ENCODE measurements around the gene RC3H1.
"Not testable (repeated sequence)": the region's sequence is repeated elsewhere in the genome, so short reads cannot be mapped to it uniquely, and the experiment has no call there.

Gene RC3H1

DNA sequence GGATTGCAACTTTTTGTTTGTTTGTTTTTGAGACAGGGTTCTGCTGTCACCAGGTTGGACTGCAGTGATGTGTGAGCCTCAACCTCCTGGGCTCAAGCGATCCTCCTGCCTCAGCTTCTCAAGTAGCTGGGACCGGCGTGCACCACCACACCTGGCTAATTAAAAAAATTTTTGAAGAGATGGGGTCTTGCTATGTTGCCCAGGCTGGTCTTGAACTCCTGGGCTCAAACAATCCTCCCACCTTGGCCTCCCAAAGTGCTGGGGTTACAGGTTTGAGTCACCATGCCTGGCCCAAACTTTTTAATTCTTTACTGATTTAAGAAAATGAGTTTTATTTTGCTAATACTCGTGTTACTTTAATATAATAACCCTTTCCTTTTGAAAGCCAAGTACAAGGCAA is 73.6 kb downstream of the RC3H1 start:
- no peak for DNase-seq (ENCODE audit: low spot score)
- no peak for TF ChIP-seq CTCF (IDR thresholded peaks at IDR 0.05; ENCODE audit: extremely low read depth, missing control alignments)

DNA sequence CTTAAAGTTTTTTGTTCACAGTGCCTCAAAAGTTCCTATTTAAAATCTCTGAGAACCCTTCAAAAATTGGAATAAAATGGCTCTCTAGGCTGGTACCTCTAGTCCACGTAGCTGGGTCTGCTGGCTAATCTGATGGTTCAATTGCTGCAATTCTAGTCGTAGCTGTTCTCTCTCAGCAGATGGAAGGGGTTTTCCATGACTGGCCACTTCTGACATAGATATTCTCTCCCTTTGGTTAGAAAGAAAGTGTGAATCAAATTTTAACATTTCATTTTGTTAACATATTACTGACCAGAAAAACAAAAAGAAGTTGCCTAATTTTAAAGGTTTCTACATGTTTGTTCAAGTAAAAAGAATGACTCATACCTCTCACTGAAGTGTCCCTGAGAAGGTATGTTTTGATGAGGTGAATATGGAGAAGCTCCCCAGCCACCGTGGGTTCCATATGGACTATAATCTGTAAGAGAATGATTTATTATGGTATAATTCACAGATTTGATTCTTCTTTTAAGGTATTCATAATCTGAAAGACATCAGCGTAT is 75.7 kb downstream of the RC3H1 start:
- no peak for DNase-seq (ENCODE audit: low spot score)
- no peak for TF ChIP-seq CTCF (IDR thresholded peaks at IDR 0.05; ENCODE audit: extremely low read depth, missing control alignments)

- no peak for TF ChIP-seq CTCF (IDR thresholded peaks at IDR 0.05; ENCODE audit: extremely low read depth, missing control alignments)
- DNase-seq (ENCODE audit: low spot score) = peak; percentile 10
These were observed 85.1 kb downstream of the RC3H1 start for GRCh38 chr1:173937062-173937461.

DNA sequence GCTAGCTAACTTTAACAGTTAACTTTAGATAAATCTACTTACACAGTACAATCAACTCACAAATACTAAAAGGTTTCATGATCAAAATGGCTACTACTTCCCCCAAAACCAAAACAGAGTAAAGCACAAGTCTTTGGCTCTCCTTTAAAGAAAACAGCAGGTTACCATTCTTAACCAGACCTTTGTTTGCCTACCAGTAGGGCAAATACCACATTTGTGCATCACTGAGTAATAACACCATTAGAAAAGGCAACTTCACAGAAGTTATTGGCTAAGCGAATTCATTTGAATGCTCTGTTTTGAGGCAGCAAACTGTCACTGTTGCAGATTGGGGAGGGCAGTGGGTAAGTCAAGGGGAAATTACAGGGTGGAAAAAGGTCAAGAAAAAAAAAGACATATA is 87.7 kb downstream of the RC3H1 start:
- no peak for DNase-seq (ENCODE audit: low spot score)
- TF ChIP-seq CTCF (IDR thresholded peaks at IDR 0.05; ENCODE audit: extremely low read depth, missing control alignments) = no peak

DNA sequence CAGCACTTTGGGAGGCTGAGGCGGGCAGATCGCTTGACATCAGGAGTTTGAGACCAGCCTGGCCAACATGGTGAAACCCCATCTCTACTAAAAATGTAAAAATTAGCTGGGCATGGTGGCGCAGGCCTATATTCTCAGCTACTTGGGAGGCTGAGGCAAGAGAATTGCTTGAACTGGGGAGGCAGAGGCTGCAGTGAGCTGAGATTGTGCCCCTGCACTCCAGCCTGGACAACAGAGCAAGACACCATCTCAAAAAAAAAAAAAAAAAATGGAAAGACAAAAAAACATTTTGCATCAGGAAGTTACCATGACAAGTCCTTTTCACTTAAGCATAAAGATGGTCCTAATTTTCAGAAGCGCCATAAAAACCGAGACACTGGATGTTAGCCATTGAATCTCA is 91.6 kb downstream of the RC3H1 start:
- DNase-seq (ENCODE audit: low spot score) = not testable (repeated sequence)

DNA sequence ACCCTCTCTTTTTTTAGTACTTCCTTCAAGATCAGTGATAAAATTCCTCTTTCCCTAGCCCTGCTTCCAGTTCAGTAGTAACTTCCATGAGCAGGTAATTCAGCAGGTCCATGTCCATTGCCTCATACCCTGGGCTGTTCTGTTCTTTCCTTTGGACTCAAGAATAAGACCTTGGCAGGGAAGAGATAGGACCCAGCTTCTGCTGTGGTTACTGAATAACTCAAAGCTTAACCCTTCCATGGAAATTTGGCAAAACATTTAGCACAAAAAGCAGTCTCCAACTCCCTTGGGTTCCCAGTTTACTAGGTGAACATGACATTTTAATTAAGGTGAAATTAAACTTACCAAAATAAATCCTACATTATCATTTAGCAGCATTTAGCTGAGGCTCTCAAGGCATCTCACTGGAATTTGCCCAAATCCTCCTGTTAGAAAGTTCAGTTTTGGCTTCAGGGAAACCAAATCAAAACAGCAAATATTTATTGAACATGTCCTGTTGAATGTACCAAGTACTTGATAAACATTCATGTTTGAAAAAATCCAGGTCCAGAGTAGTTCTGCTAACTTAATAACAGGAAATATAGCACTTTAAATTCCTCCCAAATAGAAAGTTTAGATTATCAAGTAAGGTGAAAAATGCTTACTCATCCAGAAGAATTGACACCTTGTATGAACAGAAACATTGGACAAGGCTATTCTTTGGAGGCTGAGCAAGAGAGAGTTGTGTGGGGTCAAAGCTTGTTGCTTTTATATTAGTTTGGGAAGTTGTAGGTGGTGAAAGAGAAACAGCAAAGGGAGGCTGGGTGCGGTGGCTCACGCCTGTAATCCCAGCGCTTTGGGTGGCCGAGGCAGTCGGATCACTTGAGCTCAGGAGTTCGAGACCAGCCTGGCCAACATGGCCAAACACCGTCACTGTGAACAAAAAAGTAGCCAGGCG is 96.6 kb downstream of the RC3H1 start:
- no peak for TF ChIP-seq CTCF (IDR thresholded peaks at IDR 0.05; ENCODE audit: extremely low read depth, missing control alignments)
- DNase-seq (ENCODE audit: low spot score) = no peak

DNA sequence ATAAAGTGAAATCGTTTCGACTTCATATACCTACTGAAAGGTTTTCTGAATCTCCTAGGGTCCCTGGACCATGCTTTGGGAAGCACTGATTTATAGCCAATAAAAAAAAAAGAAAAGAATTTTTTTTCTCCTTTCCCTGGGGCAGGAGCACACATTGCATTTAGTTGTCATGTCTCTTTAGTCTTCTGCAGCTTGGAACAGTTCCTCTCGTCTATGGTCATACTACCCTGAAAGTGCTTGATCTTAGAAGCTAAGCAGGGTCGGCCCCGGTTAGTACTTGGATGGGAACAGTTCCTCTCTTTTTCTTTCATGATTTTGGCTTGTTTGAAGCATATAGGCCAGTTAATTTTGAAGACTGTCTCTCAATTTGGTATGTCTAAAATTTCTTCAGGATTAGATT is 101.3 kb downstream of the RC3H1 start:
- DNase-seq (ENCODE audit: low spot score) = no peak
- TF ChIP-seq CTCF (IDR thresholded peaks at IDR 0.05; ENCODE audit: extremely low read depth, missing control alignments) = no peak
